HepG2 (cell line): ENCODE results near the gene WFDC5. TPM values are rescaled to one million over a fixed set of nuclear protein-coding genes. Genes with fewer than 3 reads are reported as not detected.

Source experiments
- BRCA1 ChIP-seq: sonication (generic); formaldehyde crosslinking; IDR thresholded peaks from 2 replicates; pipeline ENCODE4 v1.4.0; 2020; ENCODE audit warnings: missing genetic modification reagents
- ELK4 ChIP-seq: sonication (generic); formaldehyde crosslinking; IDR thresholded peaks from 2 replicates; pipeline ENCODE4 v1.9.0; 2021; ENCODE audit warnings: missing genetic modification reagents, borderline replicate concordance
- FIP1L1 ChIP-seq: fragments of 200-400 bp; formaldehyde crosslinking; IDR thresholded peaks from 2 replicates; pipeline ENCODE4 v1.6.1; 2018; ENCODE audit warnings: low read depth, mild to moderate bottlenecking, low read length, moderate library complexity, borderline replicate concordance; ENCODE audit not compliant: insufficient read depth
- FOXA3 ChIP-seq: IDR thresholded peaks from 2 replicates; pipeline ENCODE4 v1.6.1; 2016; ENCODE audit warnings: missing genetic modification reagents, missing compliant biosample characterization
- GABPB1 ChIP-seq: IDR thresholded peaks from 2 replicates; pipeline ENCODE4 v1.6.1; 2016; ENCODE audit warnings: mild to moderate bottlenecking, missing genetic modification reagents, moderate library complexity, missing compliant biosample characterization
- KLF9 ChIP-seq: IDR thresholded peaks from 2 replicates; pipeline ENCODE4 v1.6.1; 2016; ENCODE audit warnings: low read depth
- MBNL3 ChIP-seq: fragments of 250-450 bp; sonication (Bioruptor Pico); conservative IDR thresholded peaks from 2 replicates; pipeline ENCODE4 v1.8.0; 2022; ENCODE audit warnings: mild to moderate bottlenecking, inconsistent platforms
- MIER3 ChIP-seq: IDR thresholded peaks from 2 replicates; pipeline ENCODE4 v1.6.1; 2016; ENCODE audit warnings: missing compliant biosample characterization, borderline replicate concordance
- MXD1 ChIP-seq: sonication (generic); formaldehyde crosslinking; IDR thresholded peaks from 2 replicates; pipeline ENCODE4 v1.4.0; 2020; ENCODE audit warnings: mild to moderate bottlenecking, missing genetic modification reagents
- NFE2L1 ChIP-seq: sonication (generic); formaldehyde crosslinking; IDR thresholded peaks from 2 replicates; pipeline ENCODE4 v1.4.0; 2020; ENCODE audit warnings: missing genetic modification reagents, mild to moderate bottlenecking, borderline replicate concordance
- RARA ChIP-seq: IDR thresholded peaks from 2 replicates; pipeline ENCODE4 v1.6.1; 2016; ENCODE audit warnings: missing genetic modification reagents, missing compliant biosample characterization
- RORA ChIP-seq: sonication (generic); formaldehyde crosslinking; IDR thresholded peaks from 2 replicates; pipeline ENCODE4 v1.5.0; 2020; ENCODE audit warnings: mild to moderate bottlenecking, missing genetic modification reagents, moderate library complexity
- SNAPC5 ChIP-seq: sonication (generic); formaldehyde crosslinking; IDR thresholded peaks from 2 replicates; pipeline ENCODE4 v1.8.1; 2023; ENCODE audit warnings: mild to moderate bottlenecking, missing genetic modification reagents, borderline replicate concordance
- SOX13 ChIP-seq, 3 experiments: fragments of 450-650 bp in 1 of 3; sonication (generic) in 1 of 3; formaldehyde crosslinking in 1 of 3; IDR thresholded peaks in 2 of 3; conservative IDR thresholded peaks in 1 of 3; 2 replicates each; pipeline versions ENCODE4 v1.5.0 to v1.6.1; 2016 to 2020; ENCODE audit warnings: antibody characterized with exemption in 1 of 3, mild to moderate bottlenecking in 1 of 3, missing compliant biosample characterization in 1 of 3, missing genetic modification reagents in 1 of 3, moderate library complexity in 1 of 3
- SP140L ChIP-seq: sonication (generic); formaldehyde crosslinking; IDR thresholded peaks from 2 replicates; pipeline ENCODE4 v1.4.0; 2020; ENCODE audit warnings: missing genetic modification reagents, borderline replicate concordance
- TCF12 ChIP-seq, 2 experiments: fragments of 450-650 bp in 1 of 2; sonication (generic) in 1 of 2; formaldehyde crosslinking in 1 of 2; IDR thresholded peaks; 2 replicates each; pipeline versions ENCODE4 v1.6.1 to v1.8.0; 2017 to 2022; ENCODE audit warnings: antibody characterized with exemption in 1 of 2, mild to moderate bottlenecking in 1 of 2, missing genetic modification reagents in 1 of 2, moderate library complexity in 1 of 2
- U2AF2 ChIP-seq: fragments of 200-400 bp; formaldehyde crosslinking; IDR thresholded peaks from 2 replicates; pipeline ENCODE4 v1.6.1; 2017; ENCODE audit warnings: low read depth, mild to moderate bottlenecking, low read length
- ZBTB42 ChIP-seq: sonication (generic); formaldehyde crosslinking; IDR thresholded peaks from 2 replicates; pipeline ENCODE4 v1.5.0; 2020; ENCODE audit warnings: mild to moderate bottlenecking, missing genetic modification reagents
- ZNF225 ChIP-seq: sonication (generic); formaldehyde crosslinking; IDR thresholded peaks from 2 replicates; pipeline ENCODE4 v1.4.0; 2020; ENCODE audit warnings: mild to moderate bottlenecking, missing genetic modification reagents
- ZNF263 ChIP-seq: sonication (generic); formaldehyde crosslinking; IDR thresholded peaks from 2 replicates; pipeline ENCODE4 v1.4.0; 2020; ENCODE audit warnings: missing genetic modification reagents
- ZNF337 ChIP-seq: sonication (generic); formaldehyde crosslinking; IDR thresholded peaks from 2 replicates; pipeline ENCODE4 v1.5.1; 2020; ENCODE audit warnings: missing genetic modification reagents, low read depth, mild to moderate bottlenecking, borderline replicate concordance
- ZNF451 ChIP-seq: sonication (generic); formaldehyde crosslinking; IDR thresholded peaks from 2 replicates; pipeline ENCODE4 v1.5.0; 2020; ENCODE audit warnings: mild to moderate bottlenecking, missing genetic modification reagents
- ZNF567 ChIP-seq: sonication (generic); formaldehyde crosslinking; IDR thresholded peaks from 2 replicates; pipeline ENCODE4 v1.8.1; 2023; ENCODE audit warnings: mild to moderate bottlenecking, missing genetic modification reagents, borderline replicate concordance
- ZNF614 ChIP-seq: IDR thresholded peaks from 2 replicates; pipeline ENCODE4 v1.6.1; 2018; ENCODE audit warnings: missing biosample characterization, missing genetic modification reagents, inconsistent platforms, borderline replicate concordance
- ZNF710 ChIP-seq: sonication (generic); formaldehyde crosslinking; IDR thresholded peaks from 2 replicates; pipeline ENCODE4 v1.5.0; 2020; ENCODE audit warnings: mild to moderate bottlenecking, missing genetic modification reagents, borderline replicate concordance
- ZNF737 ChIP-seq: sonication (generic); formaldehyde crosslinking; IDR thresholded peaks from 2 replicates; pipeline ENCODE4 v1.5.0; 2020; ENCODE audit warnings: missing genetic modification reagents, mild to moderate bottlenecking, borderline replicate concordance
- ZNF780A ChIP-seq: sonication (generic); formaldehyde crosslinking; IDR thresholded peaks from 2 replicates; pipeline ENCODE4 v1.8.0; 2022; ENCODE audit warnings: mild to moderate bottlenecking, missing genetic modification reagents, moderate library complexity
- polyA plus RNA-seq, 8 experiments: library from polyadenylated mRNA; depleted of rRNA in 3 of 8; stranded (reverse) in 7 of 8; unstranded in 1 of 8; fragments of >200 nt; fragmentation: Illumina TruSeq in 4 of 8; extraction: Trizol in 4 of 8; gene quantifications; 2 replicates each; pipeline versions ENCODE4 v1.2.1 to v1.2.3, GENCODE V29; 2011 to 2016; ENCODE audit warnings: low read depth in 4 of 8, missing spikeins in 1 of 8, mixed read lengths in 1 of 8; ENCODE audit not compliant: insufficient read depth in 1 of 8
- total RNA-seq, 5 experiments: library from RNA; depleted of rRNA; stranded (reverse); fragments of >200 nt; fragmentation: Illumina TruSeq; extraction: Trizol; gene quantifications; 2 replicates each; pipeline ENCODE4 v1.2.3, GENCODE V29; 2016; ENCODE audit warnings: low read depth in 1 of 5

Gene WFDC5
- total and polyA plus RNA-seq, 2 of the 13 experiments (the other 11 are each of a cell fraction or from before 2014, with no cell fraction given): not detected

GRCh38 chr20:45138561-45139300 lies 23.8 kb upstream of the WFDC5 start (continued):
- TF ChIP-seq FIP1L1: no peak
- TF ChIP-seq ZNF614 (CRISPR knock-in tag): no peak
- no peak for TF ChIP-seq ZNF451
- TF ChIP-seq ZNF780A (CRISPR knock-in tag): no peak
- no peak for TF ChIP-seq MXD1 (CRISPR knock-in tag)
- no peak for TF ChIP-seq ZNF737 (CRISPR knock-in tag)
- no peak for TF ChIP-seq ZNF710 (CRISPR knock-in tag)
- no peak for TF ChIP-seq SOX13 (IDR thresholded peaks at IDR 0.05)
- TF ChIP-seq SOX13 (CRISPR knock-in tag; conservative IDR thresholded peaks at IDR 0.05 in 1 of 2, IDR thresholded peaks at IDR 0.05 in 1 of 2): no peak
- TF ChIP-seq ZNF337 (CRISPR knock-in tag): no peak
- no peak for TF ChIP-seq TCF12 (IDR thresholded peaks at IDR 0.05)
- TF ChIP-seq TCF12 (CRISPR knock-in tag; IDR thresholded peaks at IDR 0.05): no peak
- no peak for TF ChIP-seq U2AF2
- no peak for TF ChIP-seq FOXA3 (CRISPR knock-in tag)
- TF ChIP-seq BRCA1 (CRISPR knock-in tag): no peak
- TF ChIP-seq ZNF567 (CRISPR knock-in tag): no peak
- TF ChIP-seq GABPB1 (CRISPR knock-in tag): peak; percentile 72
- TF ChIP-seq KLF9 (CRISPR knock-in tag): no peak
- no peak for TF ChIP-seq RORA (CRISPR knock-in tag)
- TF ChIP-seq ZBTB42 (CRISPR knock-in tag): no peak
- no peak for TF ChIP-seq SNAPC5 (CRISPR knock-in tag)
- no peak for TF ChIP-seq MIER3 (CRISPR knock-in tag)
- TF ChIP-seq NFE2L1 (CRISPR knock-in tag): no peak
- TF ChIP-seq RARA (CRISPR knock-in tag): no peak
- TF ChIP-seq SP140L (CRISPR knock-in tag): no peak
- no peak for TF ChIP-seq ZNF263 (CRISPR knock-in tag)
- TF ChIP-seq ELK4: no peak
- TF ChIP-seq ZNF225 (CRISPR knock-in tag): no peak
- TF ChIP-seq MBNL3 (CRISPR knock-in tag): no peak
